IPS DF 19.7 (cell line): ENCODE data around the gene SEMA3D.

ENCODE experiments used
- DNase-seq: peaks from one replicate; pipeline ENCODE4 v3.0.0-alpha.2; 2013; ENCODE audit warnings: low read depth, low spot score

Gene SEMA3D

GRCh38 chr7:85081392-85081791 is 105.5 kb downstream of the SEMA3D start:
- DNase-seq, result no peak

- DNase-seq, result no peak
Measured at GRCh38 chr7:85079434-85079833, 107.4 kb downstream of the SEMA3D start.

- no peak for DNase-seq
Measured at GRCh38 chr7:85078181-85078580, 108.7 kb downstream of the SEMA3D start.

- no peak for DNase-seq
Measured at GRCh38 chr7:85075864-85076263, 111.0 kb downstream of the SEMA3D start.

GRCh38 chr7:85074992-85075391 is 111.9 kb downstream of the SEMA3D start:
- DNase-seq, result no peak

- DNase-seq, result no peak
Measured at GRCh38 chr7:85074016-85074415, 112.8 kb downstream of the SEMA3D start.

- DNase-seq, result no peak
Measured at GRCh38 chr7:85070967-85071628, 115.8 kb downstream of the SEMA3D start.

- DNase-seq, result no peak
Measured at GRCh38 chr7:85068799-85069198, 118.1 kb downstream of the SEMA3D start.

GRCh38 chr7:85067371-85067770 is 119.5 kb downstream of the SEMA3D start:
- DNase-seq, result no peak

- DNase-seq, result no peak
Measured at GRCh38 chr7:85065888-85066485, 120.9 kb downstream of the SEMA3D start.

GRCh38 chr7:85065306-85065705 is 121.5 kb downstream of the SEMA3D start:
- no peak for DNase-seq

GRCh38 chr7:85062651-85063050 is 124.2 kb downstream of the SEMA3D start:
- no peak for DNase-seq

GRCh38 chr7:85061456-85061855 is 125.4 kb downstream of the SEMA3D start:
- DNase-seq, result no peak

GRCh38 chr7:85060696-85061095 is 126.2 kb downstream of the SEMA3D start:
- no peak for DNase-seq

GRCh38 chr7:85055906-85056305 is 130.9 kb downstream of the SEMA3D start:
- no peak for DNase-seq

GRCh38 chr7:85055196-85055595 is 131.7 kb downstream of the SEMA3D start:
- no peak for DNase-seq

GRCh38 chr7:85054306-85054705 is 132.6 kb downstream of the SEMA3D start:
- DNase-seq, result no peak

- no peak for DNase-seq
Measured at GRCh38 chr7:85052894-85053293, 134.0 kb downstream of the SEMA3D start.

- DNase-seq, result no peak
Measured at GRCh38 chr7:85052056-85052737, 134.7 kb downstream of the SEMA3D start.

GRCh38 chr7:85046534-85046933 is 140.3 kb downstream of the SEMA3D start:
- no peak for DNase-seq

GRCh38 chr7:85041605-85042216 is 145.1 kb downstream of the SEMA3D start:
- peak; percentile 12 for DNase-seq

GRCh38 chr7:85039196-85039923 is 147.5 kb downstream of the SEMA3D start:
- DNase-seq, result no peak
